HG03060 (cell line): Measurements from ENCODE around the gene GFER.

Experiments used
- ATAC-seq: cut with Tn5 transposase; IDR thresholded peaks from one replicate; pipeline ENCODE4 v1.9.1; 2021; ENCODE audit warnings: low read depth, moderate number of reproducible peaks; ENCODE audit not compliant: unreplicated experiment

GFER gene

DNA sequence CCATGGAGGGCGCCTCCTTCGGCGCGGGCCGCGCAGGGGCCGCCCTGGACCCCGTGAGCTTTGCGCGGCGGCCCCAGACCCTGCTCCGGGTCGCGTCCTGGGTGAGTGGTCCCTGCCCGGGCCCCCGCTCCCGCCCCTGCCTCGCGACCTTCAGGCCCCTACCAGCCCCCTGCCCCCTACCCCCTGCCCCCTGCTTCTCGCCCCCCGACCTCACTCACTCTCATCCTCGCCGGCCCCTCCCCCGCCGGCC, 6.0 kb downstream of the GFER start:
- no peak for ATAC-seq

DNA sequence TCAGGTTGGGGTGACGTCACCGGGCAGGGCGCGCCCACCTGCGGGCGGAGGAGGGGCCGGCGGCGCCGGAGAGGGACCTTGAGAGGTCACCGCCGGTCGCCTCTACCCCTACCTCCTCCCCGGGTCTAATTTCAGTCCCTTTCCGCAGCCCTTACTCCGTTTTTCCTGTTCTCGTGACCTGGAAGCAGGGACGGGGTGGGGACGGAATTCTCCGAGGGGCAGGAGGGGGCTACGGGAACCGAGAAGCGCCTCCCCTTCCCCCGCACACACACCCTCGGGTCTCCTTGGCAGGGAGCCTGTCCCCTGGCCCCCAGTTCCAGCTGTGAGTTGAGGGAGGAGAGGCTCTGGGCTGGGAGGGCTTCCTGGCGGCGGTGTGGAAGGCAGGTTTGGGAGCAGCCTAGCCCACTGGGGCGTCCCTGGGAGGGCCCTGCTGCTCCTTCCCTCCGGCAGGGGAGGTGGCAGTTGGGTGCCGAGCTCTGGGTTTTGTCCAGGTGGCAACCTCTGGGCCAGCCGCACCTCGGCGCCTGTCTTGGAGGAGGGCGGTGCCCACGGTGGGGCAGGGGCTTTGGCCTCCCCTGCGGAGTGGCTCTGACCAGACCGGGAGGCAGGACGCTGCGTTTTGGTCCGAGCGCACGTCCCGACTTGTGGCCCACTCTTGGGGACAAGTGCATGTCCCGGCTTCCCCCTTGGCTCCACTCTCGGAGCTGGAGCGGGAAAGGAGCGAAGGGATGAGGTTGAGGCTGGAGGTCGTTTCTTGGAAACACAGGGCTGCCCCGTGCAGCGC, 6.5 kb downstream of the GFER start:
- no peak for ATAC-seq

DNA sequence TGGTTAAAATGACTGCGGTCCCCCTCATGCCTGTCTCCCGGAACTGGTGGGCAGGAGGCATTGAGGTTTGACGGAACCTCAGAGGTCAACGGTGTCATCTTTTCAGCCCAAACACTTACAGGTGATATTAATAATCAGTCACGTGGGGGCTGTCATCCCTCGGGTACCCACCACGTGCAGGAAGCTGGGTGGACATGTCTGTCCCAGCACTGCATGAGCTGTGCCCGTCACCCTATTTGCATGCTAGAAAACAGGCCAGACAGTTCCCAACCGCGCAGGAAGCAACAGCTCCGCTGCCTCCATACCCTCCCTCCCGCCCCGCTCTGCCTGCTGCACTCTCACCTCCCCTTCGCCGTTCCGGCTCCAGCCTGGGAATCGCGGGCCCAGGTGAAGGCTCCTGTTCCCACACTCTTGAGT, 7.2 kb downstream of the GFER start:
- ATAC-seq, result peak; percentile 44

DNA sequence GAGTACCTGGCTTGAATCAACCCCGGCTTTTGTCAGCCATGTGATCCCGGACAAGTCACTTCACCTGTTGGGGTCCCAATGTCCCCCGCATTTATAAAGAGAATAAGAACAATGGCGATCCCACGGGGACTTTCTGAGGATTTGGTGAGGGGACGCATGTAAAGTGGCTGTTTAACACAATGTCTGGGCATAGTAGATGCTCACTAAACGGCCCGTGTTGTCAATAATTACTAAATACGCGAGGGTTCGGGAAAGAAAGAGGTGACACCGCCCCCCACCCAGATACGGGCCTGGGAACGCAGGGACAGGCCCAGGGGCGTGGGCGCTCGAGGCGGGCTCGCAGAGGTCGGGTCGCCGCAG, 7.6 kb downstream of the GFER start:
- ATAC-seq, result no peak

DNA sequence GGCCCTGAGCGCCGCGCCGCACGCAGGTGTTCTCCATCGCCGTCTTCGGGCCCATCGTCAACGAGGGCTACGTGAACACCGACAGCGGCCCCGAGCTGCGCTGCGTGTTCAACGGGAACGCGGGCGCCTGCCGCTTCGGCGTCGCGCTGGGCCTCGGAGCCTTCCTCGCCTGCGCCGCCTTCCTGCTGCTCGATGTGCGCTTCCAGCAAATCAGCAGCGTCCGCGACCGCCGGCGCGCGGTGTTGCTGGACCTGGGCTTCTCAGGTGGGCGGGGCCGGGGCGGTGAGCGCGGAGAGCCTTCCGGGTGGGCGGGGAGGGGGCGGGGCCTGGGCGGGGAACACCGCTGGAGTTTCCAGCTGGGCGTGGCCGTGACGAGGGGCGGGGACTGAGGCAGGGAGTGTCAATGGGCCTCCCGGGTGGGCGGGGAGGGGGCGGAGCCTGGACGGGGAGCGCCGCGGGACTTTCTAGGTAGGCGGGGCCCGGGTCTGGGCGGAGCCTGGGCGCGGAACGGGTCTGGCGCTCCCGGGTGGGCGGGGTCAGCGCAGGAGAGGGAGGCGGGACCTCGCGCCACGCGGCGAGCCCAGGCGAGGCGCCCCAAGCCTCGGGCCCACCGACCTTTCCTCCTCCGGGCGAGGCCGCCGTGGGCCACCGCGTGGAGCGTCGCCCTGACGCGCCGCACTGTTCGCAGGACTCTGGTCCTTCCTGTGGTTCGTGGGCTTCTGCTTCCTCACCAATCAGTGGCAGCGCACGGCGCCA, 8.1 kb downstream of the GFER start:
- ATAC-seq, result no peak

- ATAC-seq, result no peak
Measured at GRCh38 chr16:1992704-1993317, 8.8 kb downstream of the GFER start.

DNA sequence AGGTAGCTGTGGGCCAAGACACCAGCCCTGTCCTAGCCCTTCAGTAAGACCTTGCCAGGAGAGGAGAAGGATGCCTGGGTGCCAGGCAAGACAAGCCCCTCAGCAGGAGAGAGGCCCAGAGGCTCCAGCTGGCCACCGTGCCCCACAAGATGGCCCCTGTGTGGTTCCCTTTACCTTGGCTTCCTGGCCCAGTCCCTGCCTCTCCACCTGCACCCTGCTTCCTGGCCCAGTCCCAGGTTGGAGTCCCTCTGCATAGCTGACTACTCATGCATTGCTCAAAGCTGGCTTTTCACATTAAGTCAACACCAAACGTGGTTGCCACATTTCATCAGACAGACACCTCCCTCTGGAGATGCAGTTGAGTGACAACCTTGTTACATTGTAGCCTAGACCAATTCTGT, 9.7 kb downstream of the GFER start:
- no peak for ATAC-seq

DNA sequence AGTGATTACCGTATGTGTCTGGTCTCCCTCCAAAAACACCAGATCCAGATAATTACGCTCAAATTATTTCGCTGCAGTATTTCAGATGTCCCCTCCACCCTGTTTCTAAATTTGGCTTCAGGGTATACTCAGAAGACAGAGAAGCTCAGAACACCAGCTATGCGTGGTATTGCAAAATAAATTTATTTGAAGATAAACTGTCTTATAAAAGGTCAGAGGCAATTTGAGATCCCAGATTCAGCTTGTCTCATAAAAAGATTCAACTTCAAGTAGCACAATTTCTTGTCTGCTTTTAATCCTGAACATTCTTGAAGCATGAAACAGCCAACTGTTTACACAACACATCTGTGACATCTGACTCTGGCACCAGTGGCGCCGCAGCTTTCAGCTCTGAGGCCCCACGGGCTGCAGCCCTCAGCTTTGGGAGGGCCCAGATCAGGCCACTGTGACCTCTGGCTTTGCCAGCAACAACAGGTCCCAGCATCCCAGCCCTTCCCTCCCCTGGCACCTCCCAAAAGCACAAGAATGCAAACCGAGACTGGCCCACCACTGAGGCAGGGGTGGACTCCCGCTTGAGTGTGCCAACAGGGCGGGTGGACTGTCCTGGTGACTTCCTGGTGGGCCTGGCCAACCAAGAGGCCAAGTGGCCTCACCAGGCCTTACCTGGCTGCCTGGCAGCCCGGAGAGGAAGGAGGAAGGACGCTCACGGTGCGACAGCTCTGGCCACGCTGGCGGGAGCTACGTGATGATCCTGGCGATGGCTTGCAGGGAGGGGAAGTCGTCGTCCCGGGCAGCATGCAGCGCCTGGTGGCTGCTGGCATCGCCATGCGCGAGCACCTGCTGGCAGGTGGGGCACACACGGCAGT, 13.7 kb downstream of the GFER start:
- ATAC-seq, result no peak

- ATAC-seq, result no peak
Measured at GRCh38 chr16:1998360-1998835, 14.4 kb downstream of the GFER start.

DNA sequence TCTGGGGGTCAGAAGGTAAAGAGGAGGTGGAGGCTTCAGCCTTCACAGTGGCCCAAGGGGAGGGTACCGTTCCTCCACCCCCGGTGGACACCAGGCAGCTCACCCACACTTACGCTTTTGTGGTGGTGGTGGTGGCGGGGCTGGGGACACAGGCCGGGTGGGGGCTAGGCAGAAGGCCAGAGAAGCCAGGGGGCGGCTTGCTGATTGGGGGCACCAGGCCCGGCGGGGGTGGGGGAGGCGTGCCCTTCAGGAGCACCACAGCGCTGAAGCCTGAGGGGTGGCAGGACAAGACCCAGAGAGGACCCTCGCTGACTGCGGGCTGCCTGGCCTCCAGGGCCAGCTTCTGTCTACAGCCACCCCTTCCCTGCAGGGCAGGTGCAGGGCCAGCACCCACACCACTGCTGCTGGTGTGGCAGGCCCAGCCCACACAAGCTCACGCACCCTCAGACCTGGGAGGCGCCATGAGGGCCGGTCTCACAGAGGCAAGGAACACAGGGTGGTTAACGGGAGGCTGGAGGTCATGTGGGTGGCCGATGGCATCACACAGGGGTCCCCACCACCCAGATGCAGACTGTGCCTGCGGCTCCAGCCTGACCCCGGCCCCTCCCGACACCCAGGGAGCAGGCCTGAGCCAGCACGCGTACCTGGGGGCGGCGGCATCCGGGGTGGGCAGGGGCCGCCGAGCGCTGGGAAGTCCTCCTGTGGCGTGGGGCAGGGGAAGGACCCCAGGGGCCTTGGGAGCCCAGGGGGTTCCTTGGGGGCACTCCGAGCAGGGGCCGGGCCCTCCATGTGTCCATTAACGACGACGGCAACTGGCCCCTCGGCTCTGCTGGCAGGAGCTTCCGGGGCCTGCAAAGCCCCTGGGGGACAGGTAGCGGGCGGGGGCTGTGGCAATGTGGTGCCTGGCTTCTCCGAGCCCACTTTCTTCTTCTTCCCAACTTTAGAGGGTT, 15.1 kb downstream of the GFER start:
- ATAC-seq, result no peak

DNA sequence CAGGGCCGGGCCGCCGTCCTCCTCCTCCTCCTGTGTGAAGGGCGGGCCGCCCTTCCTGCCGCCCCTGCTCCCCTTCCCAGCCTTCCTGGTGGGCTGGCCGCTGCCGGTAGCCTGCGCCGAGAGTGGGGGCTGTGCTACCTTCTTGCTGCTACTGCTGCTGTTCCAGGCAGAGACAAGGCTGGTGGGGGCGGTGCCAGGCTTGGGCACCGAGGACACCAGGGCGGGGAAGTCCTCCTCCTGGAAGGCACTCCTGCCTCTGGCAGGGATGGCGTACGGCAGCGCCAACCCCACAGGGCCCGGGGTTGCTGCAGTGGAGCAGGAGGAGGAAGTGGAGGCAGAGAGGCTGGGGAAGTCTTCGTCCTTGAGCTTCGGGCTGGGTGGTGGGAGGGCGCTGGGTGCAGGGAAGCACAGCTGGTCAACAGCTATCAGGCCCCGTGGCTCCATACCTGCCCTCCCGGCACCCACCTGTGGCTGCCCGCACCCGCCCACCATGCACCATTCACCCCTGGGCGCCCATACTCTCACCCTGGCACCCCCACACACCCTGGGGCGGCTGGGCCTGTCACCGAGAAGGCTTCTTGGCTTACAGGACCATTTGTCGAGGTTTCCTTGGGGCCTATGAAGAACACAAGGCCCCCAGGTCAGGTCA, 16.0 kb downstream of the GFER start:
- ATAC-seq, result no peak

- ATAC-seq, result no peak
Measured at GRCh38 chr16:2001035-2001434, 17.0 kb downstream of the GFER start.

- ATAC-seq, result no peak
Measured at GRCh38 chr16:2001456-2002355, 17.7 kb downstream of the GFER start.

- no peak for ATAC-seq
Measured at GRCh38 chr16:2002406-2003230, 18.6 kb downstream of the GFER start.

GRCh38 chr16:2003231-2003826, 19.3 kb downstream of the GFER start:
- ATAC-seq, result no peak

DNA sequence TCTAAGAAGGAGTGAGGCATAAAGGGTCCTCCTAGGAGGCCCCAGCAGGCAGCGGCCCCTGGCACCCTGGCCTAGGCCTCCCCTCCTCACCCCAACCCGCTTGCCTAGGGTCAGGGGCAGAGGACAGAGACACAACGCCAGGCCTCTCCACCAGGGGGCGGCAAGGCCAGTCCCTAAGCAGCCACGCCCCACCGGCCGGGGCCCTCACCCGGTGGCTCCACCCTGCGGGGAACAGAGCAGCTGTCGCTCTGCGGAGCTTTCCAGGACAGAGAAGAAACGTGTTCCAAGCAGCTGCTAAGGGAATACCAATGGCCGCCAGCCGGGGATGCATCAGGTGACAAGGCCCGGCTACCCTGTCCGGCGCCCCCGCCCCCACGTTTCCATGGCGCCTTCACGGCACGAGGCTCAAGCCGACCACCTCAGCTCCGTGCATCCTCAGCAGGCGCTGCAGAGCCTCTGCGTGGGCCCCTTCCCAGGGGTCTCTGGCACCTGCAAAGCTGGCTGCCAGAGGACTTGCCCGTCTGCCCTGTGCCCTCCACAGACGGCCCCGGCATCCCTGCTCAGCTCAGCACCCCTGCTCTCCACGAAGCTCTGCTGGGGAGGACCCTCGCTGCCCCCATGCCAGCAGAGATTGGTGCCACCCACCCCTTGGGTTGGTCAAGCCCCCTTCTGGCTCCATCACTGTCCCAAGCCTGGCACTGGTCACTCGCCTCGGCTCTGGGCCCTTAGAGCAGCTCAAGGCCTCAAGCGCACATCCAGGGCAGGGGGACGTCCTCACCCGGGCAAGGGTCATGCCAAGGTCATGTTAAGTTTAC, 20.0 kb downstream of the GFER start:
- no peak for ATAC-seq
